ENCODE measurements around the gene PLXNA2.

- no peak for TF ChIP-seq CTCF (conservative IDR thresholded peaks at IDR 0.05; ENCODE audit: low read depth, low read length)
- TF ChIP-seq EZH2 (IDR thresholded peaks at IDR 0.05; ENCODE audit: borderline replicate concordance, low read depth, low read length, poor library complexity, severe bottlenecking): no peak
Observed at GRCh38 chr1:208232662-208233038, 11.5 kb downstream of the PLXNA2 start.
